Raji (cell line): Measurements from ENCODE around the gene ID1.

Experiments
- POLR2A ChIP-seq: IDR thresholded peaks from 2 replicates; pipeline ENCODE4 v1.6.1; 2011; ENCODE audit warnings: low read depth, low read length, control low read depth; ENCODE audit not compliant: insufficient read depth

The ID1 gene

DNA sequence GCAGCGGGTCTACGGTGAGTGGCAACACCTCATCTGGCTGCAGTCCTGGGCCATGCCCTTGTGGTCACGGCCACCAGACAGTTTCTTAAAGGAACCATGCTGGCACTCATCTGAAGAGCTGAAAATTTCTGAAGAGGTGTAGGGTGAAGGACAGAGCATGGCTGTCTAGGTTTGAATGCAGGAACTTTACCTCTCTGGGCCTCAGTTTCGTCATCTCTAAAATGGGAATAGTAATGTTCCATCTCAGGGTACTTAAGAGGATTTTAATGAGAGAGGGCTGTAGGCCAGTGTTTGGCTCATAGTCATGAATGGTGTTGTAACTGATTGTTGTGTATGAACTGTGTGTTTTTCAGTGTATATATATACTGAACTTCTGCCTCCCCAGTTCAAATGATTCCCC is 38.4 kb downstream of the ID1 start:
- TF ChIP-seq POLR2A = no peak

DNA sequence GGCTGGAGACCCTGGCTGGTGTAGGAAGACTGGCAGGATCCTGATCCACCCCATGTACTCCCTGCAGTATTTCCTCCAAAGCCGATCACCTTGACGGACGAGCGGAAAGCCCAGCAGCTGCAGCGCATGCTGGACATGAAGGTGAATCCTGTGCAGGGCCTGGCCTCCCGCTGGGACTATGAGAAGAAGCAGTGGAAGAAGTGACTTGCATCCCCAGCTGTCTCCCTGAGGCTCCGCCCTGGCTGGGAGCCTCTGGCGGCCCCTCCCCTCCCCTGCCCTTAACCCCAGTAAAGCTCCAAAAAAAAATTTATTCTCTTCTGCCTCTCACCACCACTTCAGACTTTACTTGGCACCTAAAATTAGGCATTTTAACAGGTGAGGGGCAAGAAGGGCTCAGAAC is 39.6 kb downstream of the ID1 start:
- no peak for TF ChIP-seq POLR2A

DNA sequence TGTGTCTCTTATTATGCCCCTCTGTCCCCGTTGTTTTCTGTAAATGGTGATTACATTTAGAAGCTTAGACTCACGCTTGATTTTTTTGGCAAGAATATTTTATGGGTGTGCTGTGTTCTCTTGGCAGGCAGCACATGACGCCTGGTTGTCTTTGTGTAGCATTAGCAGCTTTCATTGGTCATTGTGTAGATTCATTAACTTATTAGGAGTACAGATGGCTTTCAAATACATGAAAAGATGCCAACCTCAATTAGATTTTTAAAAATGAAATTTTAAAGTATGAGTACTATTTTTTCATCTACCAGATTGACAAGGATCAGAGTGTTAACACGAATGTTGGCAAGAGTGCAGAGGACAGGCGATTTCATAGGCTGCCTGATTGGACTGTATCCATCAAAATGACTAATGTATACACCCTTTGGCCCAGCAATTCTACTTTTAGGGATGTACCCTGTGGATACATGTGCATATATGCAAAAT is 47.9 kb downstream of the ID1 start:
- TF ChIP-seq POLR2A = no peak

DNA sequence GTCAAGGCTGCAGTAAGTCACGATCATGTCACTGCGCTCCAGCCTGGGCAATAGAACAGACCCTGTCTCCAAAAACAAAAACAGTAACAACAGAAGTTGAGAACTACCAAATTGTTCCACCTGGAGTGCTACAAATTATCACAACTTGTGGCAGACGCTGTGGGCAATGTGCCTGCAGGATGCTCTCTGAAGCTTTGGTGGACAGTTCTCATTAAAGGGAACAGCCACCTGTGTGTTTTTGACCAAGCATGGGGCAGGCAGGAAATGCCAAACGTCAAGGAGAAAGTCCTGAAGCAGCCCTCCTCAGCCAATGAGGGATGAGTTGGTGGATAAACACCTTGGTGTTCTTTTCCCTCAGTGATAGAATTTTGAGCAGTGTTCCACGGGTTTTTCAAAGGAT is 48.5 kb downstream of the ID1 start:
- TF ChIP-seq POLR2A = no peak

DNA sequence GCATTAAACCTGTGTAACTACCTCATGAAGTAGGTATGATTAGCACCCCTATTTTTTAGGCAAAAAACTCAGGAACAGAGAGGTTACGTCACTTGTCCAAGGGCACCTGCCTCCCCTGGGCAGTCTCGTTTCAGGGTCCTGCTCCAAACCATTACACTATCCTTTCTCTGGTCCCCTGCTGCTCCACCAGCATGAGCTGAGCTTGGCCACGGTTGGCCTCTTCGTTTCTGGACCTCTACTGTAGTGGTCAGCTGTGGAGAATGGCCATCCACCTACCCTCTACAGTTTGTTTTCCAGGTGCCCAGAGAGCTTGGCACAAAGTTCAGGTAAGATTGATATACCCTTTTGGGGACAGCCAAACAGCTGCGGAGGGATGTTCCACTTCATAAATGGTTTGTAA is 49.4 kb downstream of the ID1 start:
- TF ChIP-seq POLR2A = no peak
